Right renal cortex interstitium (tissue), 3 donors: ENCODE data around the gene NGLY1. TPM values are rescaled to one million over a fixed set of nuclear protein-coding genes. Genes with fewer than 3 reads are reported as not detected.

Experiments used
- DNase-seq, 3 donors: peaks; one replicate each; pipeline ENCODE4 v3.0.0-alpha.2; 2013; ENCODE audit warnings: low read depth in 3 of 3, low spot score in 2 of 3
- polyA plus RNA-seq, 3 donors: library from polyadenylated mRNA; unstranded; fragments of 120-200 nt; gene quantifications; one replicate each; pipeline ENCODE4 v1.2.1, GENCODE V29; 2013; ENCODE audit not compliant: insufficient read length in 3 of 3

Gene NGLY1
- polyA plus RNA-seq, 3 donors, result 41.5 to 45.0 (median 43.2) TPM

GRCh38 chr3:25713341-25713985 is 69.8 kb downstream of the NGLY1 start:
- DNase-seq, result no peak

GRCh38 chr3:25711090-25711489 is 72.2 kb downstream of the NGLY1 start:
- no peak for DNase-seq

GRCh38 chr3:25708036-25708435 is 75.2 kb downstream of the NGLY1 start:
- no peak for DNase-seq

- no peak for DNase-seq
These were observed 75.8 kb downstream of the NGLY1 start for GRCh38 chr3:25707268-25707926.

DNA sequence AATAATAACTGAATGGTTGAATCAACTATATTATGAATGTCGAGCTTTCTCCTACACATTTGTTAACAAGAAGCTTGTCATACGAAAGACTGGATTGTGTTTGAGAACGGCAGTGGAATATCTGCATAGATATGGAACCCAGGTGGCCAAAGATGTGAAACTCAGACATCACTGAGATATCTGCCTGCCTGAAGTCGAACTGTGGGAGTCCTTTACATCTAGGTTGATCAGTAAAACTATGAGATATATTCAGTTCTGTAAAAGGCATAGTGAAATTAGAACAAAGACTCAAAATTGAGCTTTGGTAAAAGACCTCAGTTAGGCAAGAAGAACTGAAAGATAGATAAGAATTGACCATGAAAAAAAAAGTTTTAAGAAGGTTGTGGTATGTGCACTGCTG is 77.0 kb downstream of the NGLY1 start:
- no peak for DNase-seq

DNA sequence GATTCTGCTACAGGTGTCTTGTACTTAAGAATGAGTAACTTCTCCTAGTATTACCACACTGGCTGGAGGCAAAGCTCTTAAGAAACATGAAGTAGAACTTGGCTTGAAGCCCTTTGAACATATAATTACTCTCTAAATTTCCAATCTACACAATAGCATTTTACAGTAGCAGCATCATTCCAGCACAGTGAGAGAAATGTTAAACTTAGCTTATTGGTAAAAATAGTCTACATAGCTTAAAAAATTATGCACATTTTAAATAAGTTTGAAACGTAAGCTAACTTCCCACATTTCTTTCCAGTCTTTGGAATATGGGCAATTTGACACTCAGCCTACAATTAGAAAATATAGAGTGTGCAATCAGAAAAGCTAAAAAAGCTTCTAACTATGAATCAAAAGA is 85.7 kb downstream of the NGLY1 start:
- no peak for DNase-seq

DNA sequence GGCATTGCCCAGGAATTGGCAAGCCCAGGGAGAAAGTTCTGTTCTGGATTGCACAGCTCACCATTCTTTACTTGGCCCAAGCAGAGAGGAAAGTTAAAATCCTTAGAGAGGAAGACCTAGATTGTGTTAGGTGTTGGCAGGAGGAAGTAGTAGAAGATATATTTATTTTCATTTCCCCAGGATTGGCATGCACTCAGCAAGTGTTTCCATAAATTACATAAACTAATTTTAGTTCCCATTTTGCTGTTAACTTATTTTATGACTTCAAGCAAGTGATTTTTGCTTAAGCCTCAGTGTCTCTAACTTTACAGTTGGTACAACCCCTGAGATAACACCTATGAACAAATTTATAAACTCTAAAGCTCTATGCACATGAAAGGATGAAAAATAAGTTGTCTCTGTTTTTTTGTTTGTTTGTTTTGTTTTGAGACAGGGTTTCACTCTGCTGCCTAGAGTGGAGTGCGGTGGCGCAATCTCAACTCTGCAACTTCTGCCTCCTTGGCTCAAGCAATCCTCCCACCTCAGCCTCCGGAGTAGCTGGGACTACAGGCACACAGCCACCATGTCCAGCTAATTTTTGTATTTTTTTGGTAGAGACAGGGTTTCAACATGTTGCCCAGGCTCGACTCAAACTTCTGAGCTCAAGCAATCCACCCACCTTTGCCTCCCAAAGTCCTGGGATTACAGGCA is 87.4 kb downstream of the NGLY1 start:
- DNase-seq, result no peak

DNA sequence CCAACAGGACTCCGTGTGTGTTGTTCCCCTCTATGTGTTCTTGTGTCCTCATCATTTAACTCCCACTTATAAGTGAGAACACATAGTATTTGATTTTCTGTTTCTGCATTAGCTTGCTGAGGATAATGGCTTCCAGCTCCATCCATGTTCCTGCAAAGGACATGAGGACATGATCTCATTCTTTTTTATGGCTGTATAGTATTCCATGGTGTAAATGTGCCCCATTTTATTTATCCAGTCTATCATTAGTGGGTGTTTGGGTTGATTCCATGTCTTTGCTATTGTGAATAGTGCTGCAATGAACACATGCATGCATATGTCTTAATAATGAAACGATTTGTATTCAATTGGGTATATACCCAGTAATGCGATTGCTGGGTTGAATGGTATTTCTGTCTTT is 90.0 kb downstream of the NGLY1 start:
- DNase-seq, result no peak

- no peak for DNase-seq
These were observed 90.9 kb downstream of the NGLY1 start for GRCh38 chr3:25692341-25692740.

DNA sequence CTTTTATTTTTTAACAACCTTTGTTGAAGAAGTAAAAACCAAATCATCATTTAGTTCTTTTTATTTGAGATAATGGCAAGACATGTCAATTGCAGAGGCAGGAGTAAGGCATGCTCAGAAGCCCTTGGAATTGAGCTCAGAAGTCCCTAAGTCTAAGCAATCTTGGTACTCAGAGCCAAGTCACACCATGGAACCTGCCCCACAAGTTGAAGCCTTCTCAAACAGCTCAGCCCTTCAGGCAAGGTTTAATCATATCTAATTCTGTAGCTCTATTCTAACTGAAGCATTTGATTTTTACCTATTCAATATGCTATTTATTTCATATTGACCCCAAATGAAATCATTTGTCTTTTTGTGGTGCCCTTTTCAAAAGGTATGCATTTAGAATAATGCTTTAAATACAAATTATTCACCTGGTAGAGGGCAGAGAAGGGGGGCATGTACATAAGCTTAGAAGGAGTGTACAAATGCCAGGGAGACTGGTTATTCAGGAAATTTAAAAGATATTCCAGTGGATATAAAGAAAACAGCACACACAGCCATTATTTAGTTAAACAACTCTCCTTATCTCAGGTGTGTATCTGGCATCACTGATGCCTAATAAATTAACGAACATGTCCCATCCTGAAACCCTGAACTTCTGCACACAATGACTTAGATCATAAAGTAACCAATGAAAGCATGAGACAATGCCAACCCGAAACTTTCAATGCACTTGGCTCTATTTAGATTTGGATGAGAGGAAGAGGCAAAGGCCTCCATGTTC is 92.3 kb downstream of the NGLY1 start:
- DNase-seq, result no peak

GRCh38 chr3:25689226-25689625 is 94.0 kb downstream of the NGLY1 start:
- DNase-seq, result no peak

GRCh38 chr3:25687742-25688141 is 95.5 kb downstream of the NGLY1 start:
- no peak for DNase-seq

DNA sequence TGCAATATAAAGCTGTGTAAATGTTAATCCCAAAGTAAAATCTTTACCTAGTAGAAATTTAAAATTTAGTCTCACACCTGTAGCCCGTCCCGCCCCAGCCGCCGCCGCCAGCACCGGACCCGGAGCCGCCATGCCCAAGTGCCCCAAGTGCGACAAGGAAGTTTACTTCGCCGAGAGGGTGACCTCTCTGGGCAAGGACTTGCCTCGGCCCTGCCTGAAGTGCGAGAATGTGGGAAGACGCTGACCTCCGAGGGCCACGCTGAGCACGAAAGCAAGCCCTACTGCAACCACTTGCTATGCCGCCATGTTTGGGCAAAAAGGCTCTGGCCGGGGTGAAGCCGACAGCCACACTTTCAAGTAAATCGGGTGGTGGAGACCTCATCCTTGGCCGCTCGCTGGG is 96.5 kb downstream of the NGLY1 start:
- no peak for DNase-seq

- DNase-seq, result no peak
These were observed 99.4 kb downstream of the NGLY1 start for GRCh38 chr3:25683882-25684281.

GRCh38 chr3:25683410-25683809 is 99.8 kb downstream of the NGLY1 start:
- no peak for DNase-seq

GRCh38 chr3:25679642-25680302 is 103.5 kb downstream of the NGLY1 start:
- DNase-seq, result no peak

DNA sequence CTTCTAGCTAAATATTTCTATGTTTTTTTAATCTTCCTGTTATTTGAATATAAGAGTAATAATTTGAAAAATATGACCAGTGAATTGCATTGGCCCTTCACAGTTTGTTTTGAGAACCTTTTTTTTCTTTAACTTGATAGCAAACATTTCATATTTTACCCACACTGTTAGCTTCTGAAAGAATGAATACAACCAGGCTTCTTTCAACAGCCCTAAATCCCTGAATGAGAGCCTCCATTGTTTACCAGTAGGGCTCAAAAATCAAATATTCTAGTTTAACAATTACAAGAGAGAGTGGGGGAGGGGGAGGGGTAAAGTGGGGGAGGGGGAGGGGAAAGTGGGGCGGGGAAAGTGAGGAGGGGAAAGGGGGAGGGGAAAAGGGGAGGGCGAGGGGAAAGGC is 104.1 kb downstream of the NGLY1 start:
- no peak for DNase-seq

DNA sequence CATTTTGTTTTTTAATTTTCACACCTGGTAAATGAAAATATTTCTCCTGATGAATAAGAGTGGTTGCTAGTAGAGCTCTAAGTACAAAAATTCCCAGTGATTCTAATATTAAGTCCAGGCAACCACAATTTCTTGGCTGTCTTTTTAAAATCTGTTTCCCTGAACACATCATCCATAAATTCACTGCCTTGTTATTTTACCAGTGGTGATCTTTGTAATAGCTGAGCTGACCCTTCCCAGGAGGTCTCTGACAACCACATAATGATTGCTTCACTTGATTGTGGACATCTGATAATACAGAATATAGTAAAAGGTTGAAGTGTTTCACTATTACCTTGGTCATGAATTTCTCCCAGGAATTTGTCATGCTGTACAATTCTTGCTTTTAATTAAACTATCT is 104.7 kb downstream of the NGLY1 start:
- DNase-seq, result no peak

DNA sequence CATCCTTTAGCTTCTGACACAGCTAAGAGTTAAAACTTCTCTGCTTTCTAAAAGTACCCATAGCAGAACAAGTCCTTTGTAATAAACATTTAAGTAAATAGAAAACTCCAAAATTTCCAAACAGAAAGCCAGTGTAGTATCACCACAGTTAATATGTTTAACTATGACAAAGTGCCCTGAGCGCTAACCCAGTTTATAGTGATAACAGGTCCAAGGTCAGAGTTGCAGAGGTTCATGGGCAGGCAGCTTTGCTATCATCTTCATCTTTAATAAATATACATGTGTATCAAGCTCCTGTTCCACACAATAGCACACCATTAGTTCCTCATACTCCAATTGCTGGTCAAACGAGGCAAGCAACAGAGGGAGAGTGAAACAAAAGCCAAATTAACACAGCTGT is 106.1 kb downstream of the NGLY1 start:
- no peak for DNase-seq

DNA sequence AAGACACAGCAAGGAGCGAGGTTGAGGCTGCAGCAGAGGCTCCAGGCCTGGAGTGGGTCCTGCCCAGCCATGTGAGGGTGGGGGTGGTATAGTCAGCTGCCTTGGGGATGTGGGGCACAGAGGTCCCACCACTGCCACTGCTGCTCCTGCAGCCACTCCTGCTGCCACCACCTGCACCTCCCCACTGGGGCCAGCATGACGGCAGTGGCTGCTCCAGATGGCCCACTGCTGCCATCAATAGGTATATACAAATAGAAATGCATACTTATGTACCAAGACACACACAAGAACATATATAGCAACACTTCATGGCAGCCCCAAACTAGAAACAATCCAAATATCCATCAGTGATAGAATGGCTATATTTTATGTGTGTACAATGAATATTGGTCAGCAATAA is 108.6 kb downstream of the NGLY1 start:
- no peak for DNase-seq

DNA sequence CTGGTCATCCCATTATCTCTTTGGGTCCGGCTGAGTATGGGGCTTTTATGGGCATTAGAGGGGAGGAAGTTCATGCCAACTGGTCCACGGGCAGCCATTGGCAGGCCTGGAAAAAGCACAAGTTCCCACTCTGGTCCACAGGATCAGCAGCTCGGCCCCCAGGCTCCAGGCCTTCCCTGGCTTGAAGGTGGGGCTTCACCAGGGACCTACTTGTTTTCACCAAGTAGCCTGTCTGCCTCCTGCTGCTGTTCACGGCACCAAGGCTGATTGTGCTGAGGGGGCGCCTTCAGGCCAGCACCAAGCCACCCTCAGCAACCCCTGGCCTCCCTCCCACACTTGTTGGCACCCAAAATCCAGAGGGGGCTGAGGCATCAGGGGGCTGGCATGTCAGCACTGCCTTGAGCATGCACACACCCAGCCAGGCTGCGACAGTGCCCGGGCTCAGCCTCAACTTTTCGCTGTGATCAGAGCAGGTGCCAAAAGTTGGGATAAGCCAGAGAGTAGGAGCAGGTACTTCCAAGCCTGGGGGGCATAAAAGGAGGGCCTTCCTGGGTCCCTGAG is 109.4 kb downstream of the NGLY1 start:
- DNase-seq, result no peak
